Non-pigmented ciliary epithelial cell (primary cell): ENCODE measurements around the gene B3GALT4.
"Not testable (repeated sequence)": the region's sequence is repeated elsewhere in the genome, so short reads cannot be mapped to it uniquely, and the experiment has no call there.

Experiments
- DNase-seq: peaks from one replicate; pipeline ENCODE4 v3.0.0-alpha.2; 2010; ENCODE audit warnings: low read depth

B3GALT4 gene

DNA sequence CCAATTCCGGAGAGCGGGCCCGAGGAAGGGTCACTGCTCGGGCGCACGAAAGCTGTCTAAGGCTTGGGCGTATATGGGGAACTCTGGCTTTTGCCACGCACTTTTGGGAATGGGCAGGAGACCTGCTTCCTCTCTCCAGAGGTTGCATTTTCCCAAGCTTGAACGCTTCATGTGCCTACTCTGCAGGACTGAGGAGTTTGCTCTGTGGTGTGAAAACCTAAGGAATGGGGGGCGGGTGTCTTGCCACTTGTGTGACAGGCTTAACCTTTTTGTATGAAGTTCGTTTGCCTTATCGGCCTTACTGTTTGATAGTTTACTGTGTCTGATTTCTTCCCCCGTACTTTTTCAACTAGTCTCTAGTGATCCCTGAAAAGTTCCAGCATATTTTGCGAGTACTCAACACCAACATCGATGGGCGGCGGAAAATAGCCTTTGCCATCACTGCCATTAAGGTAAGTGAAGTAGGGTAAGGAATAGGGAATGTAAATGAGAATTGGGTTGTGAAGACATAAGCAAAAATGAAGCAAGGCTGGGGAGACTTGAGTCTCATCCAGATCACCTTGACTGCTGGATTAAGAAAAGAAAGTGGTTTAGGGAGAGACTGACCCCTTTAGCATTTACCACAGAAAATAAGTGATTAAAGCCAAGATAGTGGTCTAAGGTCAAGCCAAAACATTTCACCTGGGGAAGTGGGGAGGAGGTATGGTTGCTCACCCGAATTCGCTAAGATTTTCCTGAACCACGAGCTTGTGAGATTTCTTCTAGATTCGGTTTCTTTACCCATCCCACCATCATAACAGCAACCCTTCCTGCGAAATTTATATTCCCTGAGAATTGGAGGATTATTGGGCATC is 4.4 kb upstream of the B3GALT4 start:
- DNase-seq = no peak

DNA sequence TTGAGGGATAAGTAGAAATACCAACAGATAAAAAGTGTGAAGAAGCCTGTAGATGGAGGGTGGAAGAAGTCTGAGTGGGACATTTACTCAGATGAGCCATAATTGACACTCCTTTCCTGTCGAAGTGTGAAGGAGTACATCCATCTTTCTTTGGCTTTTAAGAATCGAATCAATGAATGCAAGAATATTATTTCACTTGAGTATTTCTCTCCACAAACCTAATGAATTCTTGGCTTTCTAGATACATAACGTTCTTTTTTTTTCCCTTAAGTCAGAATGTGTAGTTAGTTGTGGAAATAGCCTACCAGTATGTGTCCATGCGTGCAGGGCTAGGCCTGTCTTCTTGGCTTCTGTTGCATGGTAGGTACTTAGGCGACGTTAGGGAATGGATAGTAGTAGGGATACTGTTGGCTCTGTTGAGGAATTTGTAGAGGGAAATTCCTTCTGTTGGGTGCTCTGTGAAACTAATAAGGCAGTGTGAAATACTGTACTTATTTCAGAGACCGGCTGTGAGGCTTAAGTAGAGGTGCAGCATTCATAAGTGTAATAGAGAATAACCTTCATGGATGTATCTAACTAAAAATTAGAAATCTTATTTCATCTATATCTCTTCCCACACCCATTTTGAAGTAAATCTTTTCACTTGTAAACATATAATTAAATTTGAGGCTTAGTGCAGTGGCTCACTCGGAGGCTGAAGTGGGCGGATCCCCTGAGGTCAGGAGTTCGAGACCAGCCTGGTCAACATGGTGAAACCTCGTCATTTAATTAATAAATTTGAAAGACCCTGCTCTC is 3.6 kb upstream of the B3GALT4 start:
- no peak for DNase-seq

DNA sequence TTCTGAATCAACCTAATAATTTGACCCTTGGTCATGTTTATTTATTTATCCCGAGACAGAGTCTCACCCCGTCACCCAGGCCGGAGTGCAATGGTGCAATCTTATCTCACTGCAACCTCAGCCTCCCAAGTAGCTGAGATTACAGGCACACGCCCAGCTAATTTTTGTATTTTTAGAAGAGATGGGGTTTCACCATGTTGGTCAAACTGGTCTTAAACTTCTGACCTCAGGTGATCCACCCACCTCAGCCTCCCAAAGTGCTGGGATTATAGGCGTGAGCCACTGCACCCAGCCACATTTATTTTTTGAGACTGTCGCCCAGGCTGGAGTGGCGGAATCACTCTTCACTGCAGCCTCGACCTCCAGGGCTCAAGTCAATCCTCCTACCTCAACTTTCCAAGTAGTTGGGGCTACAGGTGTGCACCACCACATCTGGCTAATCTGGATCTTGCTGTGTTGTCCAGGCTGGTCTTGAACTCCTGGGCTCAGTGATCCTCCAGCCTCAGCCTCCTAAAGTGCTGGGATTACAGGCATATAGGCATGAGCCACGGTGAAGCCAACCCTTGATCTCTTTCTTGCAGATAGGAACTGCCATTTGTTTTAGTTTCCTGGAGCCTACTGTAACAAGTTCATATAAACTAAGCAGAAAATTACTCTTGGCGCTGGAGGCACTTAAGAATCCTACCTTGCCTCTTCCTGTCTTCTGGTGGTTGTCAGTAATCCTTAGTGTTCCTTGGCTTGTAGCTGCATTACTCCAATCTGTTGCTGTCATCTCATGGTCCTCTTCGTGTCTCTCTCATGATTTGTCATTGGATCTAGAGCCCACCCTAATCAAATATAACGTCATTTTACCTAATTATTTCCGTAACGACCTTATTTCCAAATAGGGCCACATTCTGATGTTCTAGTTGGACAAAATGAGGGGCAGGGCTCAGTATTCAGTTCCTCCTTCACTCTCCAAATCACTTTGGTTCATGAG is 2.7 kb upstream of the B3GALT4 start:
- no peak for DNase-seq

DNA sequence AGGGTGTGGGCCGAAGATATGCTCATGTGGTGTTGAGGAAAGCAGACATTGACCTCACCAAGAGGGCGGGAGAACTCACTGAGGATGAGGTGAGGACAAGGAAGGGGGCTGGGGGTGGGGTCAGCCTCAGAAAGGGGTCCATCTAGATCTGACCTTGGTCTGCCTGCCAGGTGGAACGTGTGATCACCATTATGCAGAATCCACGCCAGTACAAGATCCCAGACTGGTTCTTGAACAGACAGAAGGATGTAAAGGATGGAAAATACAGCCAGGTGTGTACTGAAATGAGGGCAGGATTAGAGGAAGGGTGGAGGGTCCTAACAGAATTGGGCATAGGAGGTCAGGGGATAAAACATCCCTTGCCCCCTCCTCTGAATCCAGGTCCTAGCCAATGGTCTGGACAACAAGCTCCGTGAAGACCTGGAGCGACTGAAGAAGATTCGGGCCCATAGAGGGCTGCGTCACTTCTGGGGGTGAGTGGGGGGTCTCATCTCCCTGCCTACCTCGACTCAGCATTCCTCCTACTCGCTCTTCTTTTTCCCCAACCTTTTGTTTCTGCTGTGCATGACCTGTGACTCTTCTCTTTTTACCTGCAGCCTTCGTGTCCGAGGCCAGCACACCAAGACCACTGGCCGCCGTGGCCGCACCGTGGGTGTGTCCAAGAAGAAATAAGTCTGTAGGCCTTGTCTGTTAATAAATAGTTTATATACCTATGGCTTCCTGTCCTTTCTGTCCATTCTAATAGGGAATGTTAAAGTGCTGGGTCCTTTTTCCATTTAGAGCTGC is 935 bp upstream of the B3GALT4 start:
- DNase-seq = not testable (repeated sequence)

DNA sequence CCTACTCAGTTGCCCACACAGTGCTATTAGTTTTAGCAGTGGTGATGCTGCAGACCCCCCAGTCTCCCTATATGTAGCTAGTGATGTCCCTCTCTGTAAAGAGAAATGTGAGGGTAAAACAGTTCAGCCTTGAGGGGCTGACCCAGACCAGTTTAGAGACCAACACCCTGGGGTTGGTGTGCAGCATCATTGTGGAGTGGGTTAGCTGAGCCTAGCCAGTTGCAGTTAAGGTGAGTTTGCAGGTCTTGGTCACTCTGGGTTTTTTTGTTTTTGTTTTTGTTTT is 401 bp upstream of the B3GALT4 start:
- DNase-seq = no peak

DNA sequence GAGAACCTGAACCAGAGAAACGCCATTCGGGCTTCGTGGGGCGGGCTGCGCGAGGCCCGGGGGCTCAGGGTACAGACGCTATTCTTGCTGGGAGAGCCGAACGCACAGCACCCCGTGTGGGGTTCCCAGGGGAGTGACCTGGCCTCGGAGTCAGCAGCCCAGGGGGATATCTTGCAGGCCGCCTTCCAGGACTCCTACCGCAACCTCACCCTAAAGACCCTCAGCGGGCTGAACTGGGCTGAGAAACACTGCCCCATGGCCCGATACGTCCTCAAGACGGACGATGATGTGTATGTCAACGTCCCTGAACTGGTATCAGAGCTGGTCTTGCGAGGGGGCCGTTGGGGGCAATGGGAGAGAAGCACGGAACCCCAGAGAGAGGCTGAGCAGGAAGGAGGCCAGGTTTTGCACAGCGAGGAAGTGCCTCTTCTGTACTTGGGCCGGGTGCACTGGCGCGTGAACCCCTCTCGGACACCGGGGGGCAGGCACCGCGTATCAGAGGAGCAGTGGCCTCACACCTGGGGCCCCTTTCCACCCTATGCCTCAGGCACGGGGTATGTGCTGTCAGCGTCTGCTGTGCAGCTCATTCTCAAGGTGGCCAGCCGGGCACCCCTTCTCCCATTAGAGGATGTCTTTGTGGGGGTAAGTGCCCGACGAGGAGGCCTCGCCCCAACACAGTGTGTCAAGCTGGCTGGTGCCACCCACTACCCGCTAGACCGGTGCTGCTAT is 904 bp downstream of the B3GALT4 start:
- no peak for DNase-seq

DNA sequence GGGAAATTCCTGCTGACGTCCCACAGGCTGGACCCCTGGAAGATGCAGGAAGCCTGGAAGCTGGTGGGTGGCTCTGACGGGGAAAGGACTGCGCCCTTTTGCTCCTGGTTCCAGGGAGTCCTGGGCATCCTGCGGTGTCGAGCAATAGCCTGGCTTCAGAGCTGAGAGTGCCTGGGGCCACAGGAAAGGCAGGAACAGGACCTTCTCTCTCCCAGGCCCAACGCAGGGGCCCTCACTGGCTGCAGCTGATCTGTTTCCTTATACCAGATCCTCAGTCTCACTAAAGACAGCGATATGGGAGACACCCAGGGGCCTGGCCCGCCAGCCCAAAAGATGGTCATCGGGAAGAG is 1.4 kb downstream of the B3GALT4 start:
- DNase-seq = no peak

DNA sequence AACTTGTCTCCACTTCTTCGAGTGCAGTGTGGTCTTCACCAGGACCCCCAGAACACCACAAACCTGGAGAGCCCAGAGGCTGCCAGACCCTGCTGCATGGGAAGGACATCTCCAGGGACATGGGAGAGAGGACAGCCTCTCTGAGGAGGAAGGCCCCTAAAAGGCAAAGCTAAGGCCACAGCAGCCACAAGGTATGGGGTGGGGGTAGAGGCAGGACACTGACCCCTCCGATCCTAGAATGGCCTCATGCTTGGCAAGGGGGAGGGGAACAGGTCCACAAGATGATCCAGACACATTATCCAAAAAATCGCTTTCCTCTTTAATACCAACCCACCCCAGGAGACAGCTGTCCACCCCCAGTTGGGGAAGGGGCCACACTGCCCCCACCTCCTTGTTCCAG is 1.9 kb downstream of the B3GALT4 start:
- no peak for DNase-seq

DNA sequence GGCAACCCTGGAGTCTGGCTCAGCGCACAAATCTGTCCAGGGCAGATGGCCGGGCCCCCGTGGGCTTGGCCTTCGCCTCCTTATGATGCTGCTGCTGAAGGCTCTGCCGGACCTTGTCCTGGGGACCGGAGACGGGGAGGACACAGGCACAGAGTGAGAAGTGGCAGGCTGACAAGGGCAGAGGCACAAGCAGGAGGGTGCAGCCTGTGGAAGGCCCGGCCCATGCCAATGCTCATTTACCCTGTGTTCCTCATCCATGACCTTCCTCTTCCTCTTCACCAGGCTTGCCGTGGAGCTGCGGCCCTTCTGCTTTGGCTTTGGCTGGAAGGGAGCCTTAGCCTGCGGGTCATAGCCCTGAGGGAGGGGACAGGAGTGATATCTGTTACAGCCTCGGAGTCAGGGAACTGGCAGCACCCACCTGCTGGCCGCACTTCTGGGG is 2.4 kb downstream of the B3GALT4 start:
- no peak for DNase-seq

DNA sequence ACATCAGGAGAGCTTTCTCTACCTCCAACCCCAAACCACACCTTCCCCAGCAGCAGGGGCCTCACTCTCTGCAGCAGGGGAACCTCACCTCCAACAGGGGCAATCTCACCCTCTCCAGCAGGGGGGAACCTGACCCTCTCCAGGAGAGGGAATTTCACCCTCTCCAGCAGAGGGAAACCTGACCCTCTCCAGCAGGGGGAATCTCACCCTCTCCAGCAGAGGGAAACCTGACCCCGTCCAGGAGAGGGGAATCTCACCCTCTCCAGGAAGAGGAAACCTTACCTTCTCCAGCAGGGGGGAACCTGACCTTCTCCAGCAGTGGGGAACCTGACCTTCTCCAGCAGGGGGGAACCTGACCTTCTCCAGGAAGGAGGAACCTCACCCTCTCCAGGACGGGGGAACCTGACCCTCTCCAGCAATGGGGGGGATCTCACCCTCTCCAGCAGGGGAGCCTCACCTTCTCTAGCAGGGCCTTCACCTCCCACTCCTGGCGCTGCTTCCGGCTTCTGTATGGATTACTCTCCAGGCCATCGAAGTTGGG is 3.1 kb downstream of the B3GALT4 start:
- no peak for DNase-seq

DNA sequence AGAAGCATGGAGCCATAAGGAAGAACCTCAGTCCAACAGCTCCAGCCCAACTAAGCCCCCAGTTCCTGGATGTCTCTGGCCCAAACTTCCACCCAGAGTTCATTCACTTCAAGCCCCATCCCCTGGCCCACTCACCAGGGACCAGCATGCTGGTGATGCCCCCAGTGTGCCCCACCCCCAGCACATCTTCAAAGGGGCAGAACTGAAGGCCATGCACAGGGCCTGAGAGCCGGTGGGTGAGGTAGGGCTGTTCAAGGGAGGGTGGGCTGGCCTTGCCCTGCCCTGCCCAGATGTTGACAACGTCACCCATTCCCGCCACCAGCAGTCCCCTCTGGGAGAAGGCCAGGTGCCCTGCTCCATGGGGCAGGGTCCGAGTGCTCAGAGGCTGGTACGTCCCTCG is 3.6 kb downstream of the B3GALT4 start:
- no peak for DNase-seq

DNA sequence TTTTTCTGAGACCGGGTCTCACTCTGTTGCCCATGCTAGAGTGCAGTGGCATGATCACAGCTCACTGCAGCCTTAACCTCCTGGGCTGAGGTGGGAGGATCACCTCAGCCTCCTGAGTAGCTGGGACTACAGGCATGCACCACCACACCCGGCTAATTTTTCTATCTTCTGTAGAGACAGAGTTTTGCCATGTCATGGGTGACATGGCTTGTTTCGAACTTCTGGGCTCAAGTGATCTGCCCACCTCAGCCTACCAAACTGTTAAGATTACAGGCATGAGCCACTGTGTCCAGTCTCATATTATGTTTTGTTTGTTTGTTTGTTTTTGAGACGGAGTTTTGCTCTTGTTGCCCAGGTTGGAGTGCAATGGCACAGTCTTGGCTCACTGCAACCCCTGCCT is 8.3 kb downstream of the B3GALT4 start:
- DNase-seq = not testable (repeated sequence)

DNA sequence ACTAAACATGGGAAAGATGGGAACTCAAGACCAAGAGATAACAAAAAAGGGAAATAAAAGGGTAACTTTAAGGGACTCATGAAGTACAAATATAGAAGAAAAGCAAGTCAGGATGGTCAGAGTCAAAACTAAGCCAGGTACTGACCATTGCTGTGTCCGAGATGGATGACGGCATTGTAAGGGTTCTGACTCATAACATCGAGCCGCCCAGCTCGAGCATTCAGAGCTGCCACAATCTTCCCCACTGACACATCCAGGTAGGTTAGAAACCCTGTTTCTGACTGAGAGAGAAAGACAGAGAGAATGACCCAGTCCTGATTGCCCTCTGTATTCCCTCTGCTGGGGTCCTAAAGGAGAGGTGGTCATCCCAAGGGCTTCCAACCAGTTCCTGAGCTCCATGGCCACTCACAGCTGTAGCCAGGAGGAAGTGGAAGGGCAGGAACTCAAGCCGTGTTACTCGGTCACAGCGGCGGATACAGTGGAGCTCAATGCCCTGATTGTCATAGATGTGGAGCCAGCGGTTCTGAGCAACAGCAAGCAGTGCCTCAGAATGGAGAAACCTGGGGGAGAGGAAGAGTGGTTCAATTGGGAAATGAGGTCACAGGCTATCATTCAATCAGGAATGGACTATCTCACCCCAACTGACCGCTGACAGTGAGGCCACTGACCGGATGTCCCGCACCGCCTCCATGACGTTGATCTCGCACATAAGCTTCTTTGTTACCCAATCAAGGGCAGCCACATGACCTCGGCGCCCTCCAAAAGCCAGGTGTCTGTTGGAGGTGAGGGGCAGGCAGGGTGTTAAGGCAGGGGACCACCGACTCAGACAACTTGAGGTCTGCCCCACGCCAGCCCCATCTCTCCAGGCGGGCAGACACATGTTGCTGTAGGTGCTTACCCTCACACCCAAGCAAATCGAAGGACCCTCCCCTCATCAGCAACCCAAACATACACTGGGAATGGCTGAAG is 10.3 kb downstream of the B3GALT4 start:
- DNase-seq = no peak

DNA sequence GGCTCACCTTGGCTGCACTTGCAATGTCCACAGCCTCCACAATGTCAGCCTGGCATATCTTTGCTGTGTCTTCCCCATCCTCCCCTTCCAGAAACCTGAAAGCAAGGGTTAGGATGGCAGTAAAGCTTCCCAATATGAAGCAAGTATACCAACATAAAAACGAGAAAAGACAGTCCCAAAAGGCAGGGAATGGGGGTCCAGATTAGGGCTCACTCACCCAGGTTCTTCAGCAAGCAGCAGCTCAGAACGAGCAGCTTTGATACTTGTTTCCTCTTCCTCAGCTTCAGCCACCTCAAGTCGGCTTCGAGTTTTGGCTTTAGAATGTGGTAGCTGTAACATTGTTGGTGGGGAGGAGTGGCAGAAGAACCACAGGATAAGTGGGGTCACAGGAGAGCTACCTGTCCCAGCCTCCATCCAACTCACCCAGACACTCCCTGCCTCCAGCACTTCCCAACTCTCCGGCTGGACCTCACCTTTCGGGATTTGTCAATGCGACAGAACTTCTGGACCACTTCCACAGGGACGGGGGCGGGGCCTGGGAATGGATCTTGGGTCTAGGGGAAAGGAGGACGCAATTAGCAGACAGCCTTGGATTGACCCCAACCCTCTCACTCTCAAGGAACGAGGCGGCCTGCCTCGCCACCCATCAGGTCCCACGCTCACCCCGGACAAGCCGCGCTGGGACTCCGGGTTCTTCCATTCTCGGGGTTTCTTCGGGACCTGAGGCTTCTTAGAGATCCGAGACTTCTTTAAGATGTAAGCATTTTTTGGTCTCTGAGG is 11.4 kb downstream of the B3GALT4 start:
- DNase-seq = no peak

DNA sequence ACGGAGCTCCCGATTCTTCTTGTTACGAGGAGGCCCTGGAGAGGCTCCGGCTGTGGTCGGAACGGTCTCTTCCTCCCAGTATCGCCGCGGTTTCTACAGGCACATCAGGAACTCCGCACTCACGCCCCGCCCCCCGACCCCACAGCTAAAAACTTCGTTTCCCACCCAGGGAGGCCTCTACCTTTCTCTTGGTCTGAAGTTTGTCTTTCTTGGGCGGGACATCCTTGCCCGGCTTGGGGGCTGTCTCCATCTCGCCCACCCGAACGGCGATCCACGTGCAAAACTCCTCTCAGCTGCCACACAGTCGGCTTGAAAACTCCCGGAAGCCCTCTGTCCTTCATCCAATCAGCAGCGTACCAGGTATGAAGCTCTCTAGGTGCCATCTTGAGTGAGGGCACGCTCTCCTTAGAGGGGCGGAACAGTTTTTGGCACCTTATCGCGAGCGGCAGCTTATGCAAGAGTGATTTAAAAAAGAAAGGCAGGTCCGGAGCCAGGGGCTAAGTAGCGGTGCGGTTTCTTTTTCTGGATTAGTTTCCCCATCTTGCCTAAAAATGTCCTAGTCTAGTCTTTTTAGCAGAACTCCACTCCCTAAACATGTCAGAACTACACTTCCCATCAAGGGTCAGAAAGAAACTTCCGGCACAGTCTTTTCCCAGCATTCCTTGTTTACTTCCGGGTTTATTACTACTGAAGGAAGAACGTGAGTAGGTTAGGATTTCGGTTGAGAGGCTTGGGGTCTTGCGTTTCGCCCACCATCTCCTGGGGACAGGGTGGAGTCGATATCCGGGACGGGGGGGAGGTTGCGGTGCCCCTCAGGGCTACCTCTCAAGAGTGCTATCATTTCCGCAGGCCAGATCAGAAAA is 12.2 kb downstream of the B3GALT4 start, which contains the start of the genes PFDN6 and WDR46:
Gene PFDN6, plus strand, starts transcription at position 681 of the 863 bp plus-strand sequence. CDS start 256 bp downstream, outside the sequence.
Gene WDR46, minus strand, starts transcription at position 319 of the 863 bp plus-strand sequence. Its CDS starts 69 bp downstream, at position 250.
- no peak for DNase-seq

DNA sequence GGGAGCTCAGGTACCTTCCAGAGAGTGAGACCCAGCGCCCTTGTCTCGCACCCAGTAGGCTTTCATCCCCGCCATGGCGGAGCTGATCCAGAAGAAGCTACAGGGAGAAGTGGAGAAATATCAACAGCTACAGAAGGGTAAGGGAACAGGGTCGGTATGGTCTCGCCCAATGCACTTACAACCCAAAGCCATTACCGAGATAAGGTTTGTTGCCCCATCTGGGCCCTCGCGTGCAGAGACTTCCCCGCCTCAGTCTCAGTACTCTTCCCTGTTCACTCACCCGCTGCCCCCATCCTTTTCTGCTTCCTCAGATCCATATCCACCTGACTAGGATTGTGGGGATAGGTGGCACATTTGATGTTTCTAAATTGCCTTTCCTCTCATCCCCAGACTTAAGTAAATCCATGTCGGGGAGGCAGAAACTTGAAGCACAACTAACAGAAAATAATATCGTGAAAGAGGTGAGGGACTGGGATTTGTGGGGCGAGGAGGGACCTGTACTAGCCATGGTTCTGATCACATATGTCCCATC is 12.9 kb downstream of the B3GALT4 start:
- DNase-seq = no peak

DNA sequence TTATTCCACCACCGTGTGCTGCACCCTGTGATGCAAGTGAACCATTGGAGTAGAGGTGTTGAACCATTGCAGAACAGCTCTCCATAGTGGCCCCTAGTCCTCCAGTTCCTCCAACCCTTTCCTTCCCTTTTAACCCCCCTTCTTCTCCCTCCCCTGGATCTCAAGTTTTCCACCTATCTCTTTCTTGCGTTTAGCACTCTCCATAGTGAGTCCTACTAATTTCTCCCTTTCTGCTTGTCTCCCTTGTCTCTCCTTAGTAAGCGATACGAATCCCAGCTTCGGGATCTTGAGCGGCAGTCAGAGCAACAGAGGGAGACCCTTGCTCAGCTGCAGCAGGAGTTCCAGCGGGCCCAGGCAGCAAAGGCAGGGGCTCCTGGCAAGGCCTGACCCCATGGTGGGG is 13.5 kb downstream of the B3GALT4 start:
- no peak for DNase-seq
